ENCODE measurements around the gene SPTBN4. TPM values are rescaled to one million over a fixed set of nuclear protein-coding genes. Genes with fewer than 3 reads are reported as not detected.

The SPTBN4 gene
- total RNA-seq, 5 donors from 2014 or later (not counting 1 experiment from before 2014, with no cell fraction given): 0.37 to 1.2 (median 0.66) TPM

- peaks cover 8 to 81% of the 10 kb centered on the region in 2 experiments for H3K27me3 ChIP-seq (replicated peaks in 1 of 2; ENCODE audit: control insufficient read depth in 2 of 2, extremely low read depth in 1 of 2, insufficient read depth in 2 of 2, low read length in 1 of 2)
- ATAC-seq (replicated peaks in 1 of 4) (no peak), DNase-seq (no peak)
- ChIA-PET POLR2A (no interaction called here), CTCF (interaction anchor here in 1 of 2 donors (0.5 kb wide), 1 partner anchor 23 kb away, joined by 3 read pairs; no protein-coding TSS in a partner anchor)
- Mint-ChIP-seq H3K36me3 (no peaks in the 10 kb centered on the region), H3K27me3 (peaks cover 21 to 53% of the 10 kb centered on the region in 2 donors), H3K4me1 (peaks cover 7 to 14% (median 12%) of the 10 kb centered on the region in 3 donors), H3K9me3 (no peaks in the 10 kb centered on the region), H3K4me3 (no peak overlapping the region), H3K27ac (no peak overlapping the region)
- no peak overlapping the region for H3K27ac ChIP-seq (ENCODE audit: low read length)
- no peaks in the 10 kb centered on the region for H3K36me3 ChIP-seq (ENCODE audit: control insufficient read depth in 2 of 2, extremely low read depth in 1 of 2, insufficient read depth in 1 of 2, low read length in 1 of 2)
- 100% methylated on average over 1 of the region's 7 CpGs for WGBS (ENCODE audit: insufficient coverage)
- no peak overlapping the region for H3K4me3 ChIP-seq (ENCODE audit: control insufficient read depth in 1 of 2, extremely low read depth in 1 of 2, low read length in 1 of 2)
- H3K9me3 ChIP-seq: no peaks in the 10 kb centered on the region
- H3K4me1 ChIP-seq (ENCODE audit: control insufficient read depth in 1 of 2, extremely low read depth in 1 of 2, insufficient read depth in 2 of 2, low read length in 2 of 2): peaks cover 0 to 21% of the 10 kb centered on the region in 2 experiments
These were observed 98.6 kb downstream of the SPTBN4 start for GRCh38 chr19:40565355-40565754.

GRCh38 chr19:40565910-40566495 lies 99.2 kb downstream of the SPTBN4 start:
- ATAC-seq (replicated peaks in 1 of 4): no peak
- Mint-ChIP-seq H3K27ac (no peak overlapping the region), H3K27me3 (peaks cover 21 to 50% of the 10 kb centered on the region in 2 donors), H3K9me3 (no peaks in the 10 kb centered on the region), H3K4me3 (peak overlapping the region in 1 of 3 donors; percentile 10), H3K36me3 (no peaks in the 10 kb centered on the region), H3K4me1 (peaks cover 12 to 20% (median 17%) of the 10 kb centered on the region in 3 donors)
- Histone ChIP-seq H3K27ac (ENCODE audit: low read length) (no peak overlapping the region), H3K9me3 (no peaks in the 10 kb centered on the region), H3K36me3 (ENCODE audit: control insufficient read depth in 2 of 2, extremely low read depth in 1 of 2, insufficient read depth in 1 of 2, low read length in 1 of 2) (no peaks in the 10 kb centered on the region), H3K4me3 (ENCODE audit: control insufficient read depth in 1 of 2, extremely low read depth in 1 of 2, low read length in 1 of 2) (no peak overlapping the region), H3K27me3 (replicated peaks in 1 of 2; ENCODE audit: control insufficient read depth in 2 of 2, extremely low read depth in 1 of 2, insufficient read depth in 2 of 2, low read length in 1 of 2) (peaks cover 8 to 75% of the 10 kb centered on the region in 2 experiments), H3K4me1 (ENCODE audit: control insufficient read depth in 1 of 2, extremely low read depth in 1 of 2, insufficient read depth in 2 of 2, low read length in 2 of 2) (peaks cover 0 to 26% of the 10 kb centered on the region in 2 experiments)
- DNase-seq: no peak
- POLR2A ChIA-PET: no interaction called here
- 76% methylated on average over 3 of the region's 14 CpGs for WGBS (ENCODE audit: insufficient coverage)
- CTCF ChIA-PET: interaction anchor here in 1 of 2 donors (0.5 kb wide), 1 partner anchor 23 kb away, joined by 3 read pairs; no protein-coding TSS in a partner anchor

GRCh38 chr19:40567040-40567749 lies 100.4 kb downstream of the SPTBN4 start:
- Mint-ChIP-seq H3K27me3 (peaks cover 15 to 43% of the 10 kb centered on the region in 2 donors), H3K36me3 (no peaks in the 10 kb centered on the region), H3K9me3 (no peaks in the 10 kb centered on the region), H3K4me3 (peak overlapping the region in 2 of 3 donors; percentile 21 to 31), H3K4me1 (peaks cover 11 to 20% (median 12%) of the 10 kb centered on the region in 3 donors), H3K27ac (no peak overlapping the region)
- ChIA-PET POLR2A (interaction anchor here in 1 of 2 donors (0.6 kb wide), 2 partner anchors 308 to 477 kb away, joined by 3 read pairs; no protein-coding TSS in a partner anchor), CTCF (no interaction called here)
- Histone ChIP-seq H3K27me3 (replicated peaks in 1 of 2; ENCODE audit: control insufficient read depth in 2 of 2, extremely low read depth in 1 of 2, insufficient read depth in 2 of 2, low read length in 1 of 2) (peaks cover 8 to 66% of the 10 kb centered on the region in 2 experiments), H3K36me3 (ENCODE audit: control insufficient read depth in 2 of 2, extremely low read depth in 1 of 2, insufficient read depth in 1 of 2, low read length in 1 of 2) (no peaks in the 10 kb centered on the region), H3K27ac (ENCODE audit: low read length) (no peak overlapping the region), H3K4me3 (ENCODE audit: control insufficient read depth in 1 of 2, extremely low read depth in 1 of 2, low read length in 1 of 2) (peak overlapping the region in 1 of 2 donors; percentile 11), H3K9me3 (no peaks in the 10 kb centered on the region), H3K4me1 (ENCODE audit: control insufficient read depth in 1 of 2, extremely low read depth in 1 of 2, insufficient read depth in 2 of 2, low read length in 2 of 2) (peaks cover 0 to 28% of the 10 kb centered on the region in 2 experiments)
- DNase-seq (no peak), ATAC-seq (replicated peaks in 1 of 4) (no peak)
- 13% methylated on average over 13 of the region's 20 CpGs for WGBS (ENCODE audit: insufficient coverage)

- no peak for ATAC-seq (replicated peaks in 1 of 4)
- Histone ChIP-seq H3K4me1 (ENCODE audit: control insufficient read depth in 1 of 2, extremely low read depth in 1 of 2, insufficient read depth in 2 of 2, low read length in 2 of 2) (peaks cover 0 to 28% of the 10 kb centered on the region in 2 experiments), H3K27ac (ENCODE audit: low read length) (no peak overlapping the region), H3K4me3 (ENCODE audit: control insufficient read depth in 1 of 2, extremely low read depth in 1 of 2, low read length in 1 of 2) (peak overlapping the region in 1 of 2 donors; percentile 11), H3K36me3 (ENCODE audit: control insufficient read depth in 2 of 2, extremely low read depth in 1 of 2, insufficient read depth in 1 of 2, low read length in 1 of 2) (no peaks in the 10 kb centered on the region), H3K9me3 (no peaks in the 10 kb centered on the region), H3K27me3 (replicated peaks in 1 of 2; ENCODE audit: control insufficient read depth in 2 of 2, extremely low read depth in 1 of 2, insufficient read depth in 2 of 2, low read length in 1 of 2) (peaks cover 8 to 61% of the 10 kb centered on the region in 2 experiments)
- ChIA-PET POLR2A (no interaction called here), CTCF (no interaction called here)
- 11% methylated on average over 65 of the region's 70 CpGs for WGBS (ENCODE audit: insufficient coverage)
- Mint-ChIP-seq H3K4me1 (peaks cover 11 to 20% (median 12%) of the 10 kb centered on the region in 3 donors), H3K36me3 (no peaks in the 10 kb centered on the region), H3K27ac (no peak overlapping the region), H3K27me3 (peaks cover 15 to 43% of the 10 kb centered on the region in 2 donors), H3K9me3 (no peaks in the 10 kb centered on the region), H3K4me3 (peak overlapping the region in 2 of 3 donors; percentile 2 to 31)
- no peak for DNase-seq
These were observed 101.1 kb downstream of the SPTBN4 start for GRCh38 chr19:40567750-40568494.

- H3K36me3 ChIP-seq (ENCODE audit: control insufficient read depth in 2 of 2, extremely low read depth in 1 of 2, insufficient read depth in 1 of 2, low read length in 1 of 2): no peaks in the 10 kb centered on the region
- peak overlapping the region; percentile 77 to 83 for H3K27ac Mint-ChIP-seq
- WGBS (ENCODE audit: insufficient coverage): 4% methylated on average over 36 of the region's 53 CpGs
These were observed 103.7 kb downstream of the SPTBN4 start for GRCh38 chr19:40570313-40571004.

More at GRCh38 chr19:40570313-40571004, 103.7 kb downstream of the SPTBN4 start:
- CTCF ChIA-PET: interaction anchor here (0.5 to 2.0 kb wide), 14 partner anchors 9 to 880 kb away, joined by 3 to 28 read pairs (median 6); partner anchors contain the start of genes C19orf47 (in 1 of the 2), LTBP4 (in 1 of the 2), PLD3 (in 1 of the 2) and RAB4B (in 1 of the 2)
- Mint-ChIP-seq H3K4me3 (peak overlapping the region; percentile 53 to 69 (median 68)), H3K36me3 (no peaks in the 10 kb centered on the region), H3K9me3 (no peaks in the 10 kb centered on the region), H3K4me1 (peaks cover 12 to 23% (median 13%) of the 10 kb centered on the region in 3 donors), H3K27me3 (peaks cover 3 to 23% of the 10 kb centered on the region in 2 donors)
- Histone ChIP-seq H3K4me1 (ENCODE audit: control insufficient read depth in 1 of 2, extremely low read depth in 1 of 2, insufficient read depth in 2 of 2, low read length in 2 of 2) (peaks cover 0 to 28% of the 10 kb centered on the region in 2 experiments), H3K4me3 (ENCODE audit: control insufficient read depth in 1 of 2, extremely low read depth in 1 of 2, low read length in 1 of 2) (peak overlapping the region in 1 of 2 donors; percentile 36), H3K27ac (ENCODE audit: low read length) (no peak overlapping the region), H3K9me3 (no peaks in the 10 kb centered on the region), H3K27me3 (replicated peaks in 1 of 2; ENCODE audit: control insufficient read depth in 2 of 2, extremely low read depth in 1 of 2, insufficient read depth in 2 of 2, low read length in 1 of 2) (peaks cover 8 to 39% of the 10 kb centered on the region in 2 experiments)
- DNase-seq (peak; percentile 85 to 100 (median 95)), ATAC-seq (replicated peaks in 1 of 4) (peak; percentile 86 to 90 (median 88))
- POLR2A ChIA-PET: interaction anchor here (0.5 to 0.7 kb wide), 7 partner anchors 25 to 570 kb away, joined by 3 to 15 read pairs (median 3); no protein-coding TSS in a partner anchor

All from T-cell (primary cell).